ENCODE results near the gene GAGE10. TPM values are rescaled to one million over a fixed set of nuclear protein-coding genes. Genes with fewer than 3 reads are reported as not detected.

Gene GAGE10
- total RNA-seq, 4 donors from 2014 or later = not detected

DNA sequence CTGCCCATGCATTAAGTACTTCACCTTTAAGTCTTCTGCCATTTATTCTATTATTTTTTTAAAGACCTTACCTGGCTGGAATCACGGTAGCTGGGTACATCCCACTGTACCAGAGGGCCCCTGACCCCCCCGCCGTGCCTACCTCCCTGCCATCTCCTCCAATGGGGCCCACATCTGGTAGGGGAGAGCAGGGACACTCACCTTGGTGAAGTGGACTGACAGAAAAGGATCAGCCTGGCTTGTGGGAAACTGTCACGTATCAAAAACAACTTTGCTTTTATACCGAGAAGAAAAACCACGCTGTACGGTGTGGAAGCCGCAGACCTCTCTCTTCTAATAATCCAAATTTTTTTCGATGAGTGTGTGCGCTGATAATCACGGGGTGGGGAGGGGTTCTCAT lies 39.0 kb upstream of the GAGE10 start, which contains the start of gene FOXP3:
TSS of gene FOXP3 (minus strand) at position 251 of the 400 bp plus-strand sequence. CDS start 6,205 bp downstream, outside the sequence.
- Histone ChIP-seq H3K4me1 (no peaks in the 10 kb centered on the region), H3K36me3 (no peaks in the 10 kb centered on the region), H3K4me3 (replicated peaks in 1 of 3) (no peak within 1 kb of the TSS), H3K27me3 (no peaks in the 10 kb centered on the region), H3K27ac (no peak within 1 kb of the TSS), H3K9me3 (no peaks in the 10 kb centered on the region)
- 89 to 93% methylated on average over 11 of the region's 11 CpGs for WGBS, 2 donors
- intact Hi-C loops (cut with DNase I) = no loop called here
- DNase-seq = no peak
- no peak for TF ChIP-seq CTCF (IDR thresholded peaks at IDR 0.05)
- TF ChIP-seq POLR2A (IDR thresholded peaks at IDR 0.05) = no peak

- H3K36me3 ChIP-seq = no peaks in the 10 kb centered on the region
- no peak overlapping the region for H3K4me3 ChIP-seq (replicated peaks in 1 of 3)
- 84 to 87% methylated on average over 9 to 10 of the region's 10 CpGs for WGBS, 2 donors
- H3K27me3 ChIP-seq = no peaks in the 10 kb centered on the region
- no peak overlapping the region for H3K27ac ChIP-seq
- H3K9me3 ChIP-seq = no peaks in the 10 kb centered on the region
- intact Hi-C loops (cut with DNase I) = no loop called here
- TF ChIP-seq POLR2A (IDR thresholded peaks at IDR 0.05) = no peak
- TF ChIP-seq CTCF (IDR thresholded peaks at IDR 0.05) = no peak
- peaks cover 6 to 14% of the 10 kb centered on the region in 2 donors for H3K4me1 ChIP-seq
- DNase-seq = no peak
These were observed 36.7 kb upstream of the GAGE10 start for GRCh38 chrX:49266523-49267445.

GRCh38 chrX:49268702-49269009 lies 34.8 kb upstream of the GAGE10 start:
- Histone ChIP-seq H3K4me1 (peaks cover 6 to 21% of the 10 kb centered on the region in 2 donors), H3K27me3 (no peaks in the 10 kb centered on the region), H3K4me3 (replicated peaks in 1 of 3) (peak overlapping the region in 1 of 3 donors; percentile 26), H3K27ac (peak overlapping the region; percentile 53 to 90 (median 84)), H3K9me3 (no peaks in the 10 kb centered on the region), H3K36me3 (no peaks in the 10 kb centered on the region)
- intact Hi-C loops (cut with DNase I) = no loop called here
- no peak for DNase-seq
- 0 to 3% methylated on average over 3 to 4 of the region's 4 CpGs for WGBS, 2 donors
- TF ChIP-seq POLR2A (IDR thresholded peaks at IDR 0.05) (no peak), CTCF (IDR thresholded peaks at IDR 0.05) (no peak)

DNA sequence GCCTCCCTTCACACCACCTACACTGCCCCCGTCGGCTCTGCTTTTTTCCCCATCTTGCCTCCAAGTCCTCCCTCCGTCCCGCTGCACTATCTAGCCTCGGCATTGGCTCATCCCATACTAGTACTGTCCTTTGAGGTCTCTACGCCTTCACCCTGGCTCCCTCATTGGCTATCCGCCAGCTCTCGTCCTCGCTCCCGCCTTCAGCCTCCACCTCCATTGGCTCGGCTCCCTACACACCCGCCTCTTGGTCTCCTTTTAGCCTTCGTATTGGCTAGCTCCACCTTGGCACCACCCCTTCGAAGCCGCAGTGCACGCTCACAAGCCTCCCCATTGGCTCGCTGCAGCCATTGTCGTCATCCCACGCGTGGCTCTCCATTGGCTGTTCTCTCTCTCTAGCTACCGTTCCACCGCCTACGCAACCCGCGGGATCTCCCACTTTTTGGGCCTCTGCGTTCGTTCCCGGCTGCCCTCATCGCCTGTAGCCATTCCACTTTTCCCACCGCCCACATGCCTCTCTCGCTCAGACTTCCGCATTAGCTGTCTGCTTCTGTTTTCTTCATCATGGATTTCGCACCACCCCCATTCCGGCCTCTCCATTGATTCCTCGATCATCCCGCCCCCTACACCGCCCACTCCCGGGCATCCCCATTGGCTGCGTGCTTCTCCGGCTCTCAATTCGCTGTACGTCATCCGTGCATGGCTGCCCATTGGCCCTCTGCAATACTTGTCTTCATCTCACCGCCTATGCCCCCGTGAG lies 34.3 kb upstream of the GAGE10 start:
- Histone ChIP-seq H3K4me3 (replicated peaks in 1 of 3) (peak overlapping the region in 1 of 3 donors; percentile 26), H3K27ac (peak overlapping the region; percentile 79 to 90 (median 84)), H3K36me3 (no peaks in the 10 kb centered on the region), H3K27me3 (no peaks in the 10 kb centered on the region), H3K4me1 (peaks cover 6 to 21% of the 10 kb centered on the region in 2 donors), H3K9me3 (no peaks in the 10 kb centered on the region)
- TF ChIP-seq CTCF (IDR thresholded peaks at IDR 0.05) (no peak), POLR2A (IDR thresholded peaks at IDR 0.05) (peak in 1 of 2 donors; percentile 78)
- intact Hi-C loops (cut with DNase I) = no loop called here
- 0 to 1% methylated on average over 42 to 43 of the region's 45 CpGs for WGBS, 2 donors
- DNase-seq = peak; percentile 97
